CD4-positive, alpha-beta T cell treated with Interferon gamma for 1 hour (primary cell): ENCODE measurements around the gene SYNC.
"Not testable (repeated sequence)": the region's sequence is repeated elsewhere in the genome, so short reads cannot be mapped to it uniquely, and the experiment has no call there.

ENCODE experiments used
- DNase-seq: peaks from one replicate; pipeline ENCODE4 v3.0.0-alpha.2; 2020

SYNC gene

GRCh38 chr1:32636914-32637645 is 65.5 kb downstream of the SYNC start:
- peak; percentile 41 for DNase-seq

GRCh38 chr1:32635508-32636277 is 66.9 kb downstream of the SYNC start:
- DNase-seq: no peak

GRCh38 chr1:32632829-32633228 is 69.7 kb downstream of the SYNC start:
- no peak for DNase-seq

- not testable (repeated sequence) for DNase-seq
These were observed 72.4 kb downstream of the SYNC start for GRCh38 chr1:32630173-32630572.
